Urothelium cell line (cell line): ENCODE data around the gene TBCD.

Source experiments
- DNase-seq: peaks from one replicate; pipeline ENCODE4 v3.0.0; 2011; ENCODE audit warnings: low spot score, mixed read lengths
- FAIRE-seq: peaks from 2 replicates; lab custom pipeline; 2011; peaks lifted over from hg19 to GRCh38; lab: Jason Lieb, UNC

TBCD gene

DNA sequence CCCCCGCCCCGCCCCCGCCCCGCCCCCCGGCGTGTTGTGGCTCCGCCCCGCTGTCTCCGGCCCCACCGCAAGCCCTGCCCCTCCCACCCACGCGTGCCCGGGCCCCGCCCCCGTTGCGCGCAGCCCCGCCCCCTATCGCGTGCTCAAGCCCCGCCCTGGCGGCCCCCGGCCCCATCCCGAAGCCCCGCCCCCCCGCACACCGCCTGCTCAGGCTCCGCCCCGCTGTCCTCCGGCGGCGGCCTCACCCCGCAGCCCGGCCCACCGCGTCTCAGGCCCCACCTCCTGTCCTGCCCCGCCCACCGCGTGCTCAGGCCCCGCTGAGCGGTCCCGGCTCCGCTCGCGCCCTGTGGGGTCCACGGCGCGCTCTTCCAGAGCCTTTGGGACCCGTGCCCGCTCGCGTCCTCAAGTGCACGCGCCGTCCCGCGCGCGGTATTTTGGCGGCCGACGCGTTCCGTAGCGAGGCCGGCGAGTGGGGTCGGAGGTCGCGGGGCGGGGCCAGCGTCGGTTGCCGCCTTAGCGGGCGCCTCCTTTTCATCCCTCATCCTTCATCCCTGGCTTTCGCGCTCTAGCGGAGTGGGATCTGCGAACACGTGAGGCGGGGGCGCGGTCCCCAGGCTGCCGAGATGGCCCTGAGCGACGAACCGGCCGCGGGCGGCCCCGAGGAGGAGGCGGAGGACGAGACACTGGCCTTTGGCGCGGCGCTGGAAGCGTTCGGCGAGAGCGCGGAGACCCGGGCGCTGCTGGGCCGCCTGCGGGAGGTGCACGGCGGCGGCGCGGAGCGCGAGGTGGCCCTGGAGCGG, at the start of gene TBCD:
Gene TBCD (plus strand): TSS at position 495 of the 800 bp plus-strand sequence. CDS start 129 bp downstream, at position 624.
- DNase-seq (peak; percentile 98), FAIRE-seq (peak; percentile 88)

DNA sequence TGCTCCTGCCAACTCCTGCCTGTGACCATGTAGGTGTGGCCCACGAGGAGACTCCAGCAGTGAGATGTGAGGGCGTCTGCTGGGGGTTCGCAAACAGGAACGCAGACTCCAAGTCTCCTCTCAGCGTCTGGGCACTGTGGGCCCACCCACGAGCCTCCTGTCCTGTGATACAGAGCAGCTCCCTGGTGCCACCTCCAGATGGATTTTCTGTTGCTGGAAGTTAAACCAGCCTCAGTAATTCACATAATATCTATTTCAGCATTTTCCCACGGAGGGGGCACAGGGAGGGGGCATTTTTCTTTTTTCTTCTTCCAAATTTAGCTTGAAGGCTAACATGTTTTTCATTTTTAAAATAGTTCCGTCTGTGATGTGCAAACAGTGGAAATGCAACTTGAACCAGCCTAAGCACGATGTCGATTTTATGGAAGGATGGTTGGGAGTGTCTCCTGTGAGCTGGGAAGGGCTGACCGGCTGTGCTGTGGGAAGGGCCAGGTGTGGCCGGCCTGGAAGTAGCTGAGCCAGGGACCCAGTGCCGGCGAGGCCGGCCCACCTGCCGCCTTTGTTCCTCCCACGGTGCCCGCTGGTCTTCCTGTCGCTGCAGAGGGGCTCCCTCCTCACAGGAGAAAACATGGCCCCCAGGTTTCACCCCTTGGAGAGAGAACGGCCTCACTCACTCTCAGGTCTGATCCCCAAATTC, 49.5 kb upstream of the TBCD start:
- DNase-seq = no peak
- FAIRE-seq = no peak

DNA sequence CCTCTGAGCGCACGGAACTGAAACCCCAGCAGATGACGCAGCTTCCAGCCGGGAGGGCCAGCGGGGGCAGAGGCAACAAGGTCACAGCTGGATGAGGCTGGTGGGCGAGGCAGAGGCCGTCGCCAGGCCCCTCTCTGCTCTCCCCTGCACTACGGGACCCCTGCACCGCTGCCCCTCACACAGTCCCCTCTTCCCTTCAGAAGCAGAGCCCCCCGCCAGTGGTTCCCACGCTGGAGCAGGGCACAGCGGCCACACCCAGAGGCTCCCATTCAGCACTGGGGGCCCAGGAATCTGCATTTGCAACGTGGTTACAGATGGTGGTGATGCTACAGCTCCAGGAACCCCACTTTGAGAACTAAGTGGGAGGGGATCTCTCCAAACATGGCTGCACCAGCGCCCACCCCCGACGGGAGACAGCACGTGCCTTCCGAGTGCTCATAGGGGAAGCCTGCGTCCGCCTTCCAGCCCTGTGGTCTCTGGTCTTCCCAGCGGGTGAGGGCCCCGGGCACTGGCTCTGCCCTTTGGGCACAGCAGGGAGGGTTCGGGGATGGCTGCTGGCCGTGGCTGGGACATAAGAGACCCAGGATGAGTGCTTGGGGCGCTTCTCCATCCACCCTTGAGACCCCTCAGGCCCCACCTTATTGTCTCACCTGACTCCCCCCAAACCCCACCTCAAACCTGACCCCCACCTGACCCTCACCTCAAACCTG, 48.7 kb upstream of the TBCD start:
- DNase-seq (no peak), FAIRE-seq (no peak)

DNA sequence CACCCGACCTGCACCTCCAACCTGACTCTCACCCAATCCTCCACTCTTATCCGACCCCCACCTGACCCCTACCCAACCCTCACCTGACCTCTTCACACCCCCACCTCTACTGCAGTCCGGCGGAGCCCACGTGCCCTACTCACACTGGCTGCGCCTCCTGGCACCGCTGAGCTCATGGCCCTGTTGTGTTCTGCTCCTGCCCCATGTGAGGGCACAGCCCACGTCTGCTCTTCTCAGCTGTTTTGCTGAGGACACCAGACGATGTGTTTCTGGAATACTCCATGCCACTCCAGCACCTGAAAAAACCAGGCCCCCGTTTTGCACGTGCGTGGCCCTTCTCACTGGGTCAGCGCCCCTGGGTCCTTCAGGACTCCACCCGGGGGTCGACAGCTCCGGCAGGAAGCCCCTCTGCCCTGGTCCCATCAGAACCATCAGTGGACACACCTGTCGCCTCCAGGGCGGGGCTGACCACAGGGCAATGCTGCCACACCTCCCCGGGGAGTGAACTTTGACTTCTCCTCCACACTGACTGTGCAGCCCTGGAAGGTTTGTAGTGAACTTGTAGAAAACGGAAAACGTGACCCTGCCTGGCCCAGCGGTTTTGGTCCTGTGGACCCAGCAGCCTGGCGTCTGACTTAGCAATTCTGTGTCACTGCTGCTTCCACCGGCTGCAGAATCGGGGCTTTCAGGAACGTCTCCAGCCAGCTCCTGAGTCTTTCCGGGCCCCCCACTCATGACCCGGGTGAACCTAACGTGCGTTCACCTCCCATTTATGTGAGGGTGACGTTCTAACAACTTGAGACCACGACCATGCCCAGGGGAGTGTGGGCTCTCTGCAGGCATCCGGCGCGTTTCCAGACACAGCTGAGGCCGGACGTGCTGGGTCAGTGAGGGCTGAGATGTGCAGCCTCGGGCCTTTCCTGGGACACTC, 47.7 kb upstream of the TBCD start:
- no peak for FAIRE-seq
- DNase-seq = no peak

DNA sequence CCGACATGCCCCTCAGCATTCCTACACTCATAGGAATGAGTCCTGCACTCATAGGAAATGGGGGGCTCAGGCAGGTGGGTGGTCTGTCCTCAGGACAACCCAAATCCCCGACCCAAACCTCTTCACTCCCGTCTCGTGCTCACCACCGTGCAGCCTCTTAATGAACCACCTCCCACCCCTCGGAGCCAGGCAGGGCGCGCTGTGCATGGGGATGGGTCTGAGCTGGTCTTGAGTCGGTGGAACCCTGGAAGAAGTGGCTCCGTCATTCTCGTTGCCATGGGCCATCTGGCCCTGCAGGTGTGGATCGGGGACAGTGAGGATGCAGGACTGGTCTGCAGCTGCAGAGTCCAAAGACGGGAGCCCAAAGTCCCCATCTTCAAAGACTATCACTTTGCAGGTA, 47.0 kb upstream of the TBCD start:
- DNase-seq = no peak
- peak; percentile 27 for FAIRE-seq

DNA sequence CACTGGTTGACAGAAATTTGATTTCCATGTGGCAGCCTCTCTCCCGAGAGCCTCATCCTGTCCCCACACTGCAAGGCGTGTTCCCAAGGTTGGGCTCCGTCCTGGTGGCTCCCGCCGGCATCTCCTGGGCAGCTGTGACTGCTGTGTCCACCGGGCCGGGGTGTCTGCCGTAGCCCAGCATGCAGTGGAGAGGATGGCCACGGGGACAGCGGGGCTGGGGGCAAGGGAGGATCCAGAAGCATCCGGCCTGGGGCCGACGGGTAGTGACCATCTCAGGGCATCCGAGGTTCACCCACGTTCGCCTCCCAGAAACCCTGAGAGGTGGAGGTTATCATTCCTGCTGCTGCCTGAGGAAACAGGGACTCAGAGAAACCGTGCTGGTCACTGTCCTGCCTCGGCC, 46.1 kb upstream of the TBCD start:
- no peak for DNase-seq
- no peak for FAIRE-seq

DNA sequence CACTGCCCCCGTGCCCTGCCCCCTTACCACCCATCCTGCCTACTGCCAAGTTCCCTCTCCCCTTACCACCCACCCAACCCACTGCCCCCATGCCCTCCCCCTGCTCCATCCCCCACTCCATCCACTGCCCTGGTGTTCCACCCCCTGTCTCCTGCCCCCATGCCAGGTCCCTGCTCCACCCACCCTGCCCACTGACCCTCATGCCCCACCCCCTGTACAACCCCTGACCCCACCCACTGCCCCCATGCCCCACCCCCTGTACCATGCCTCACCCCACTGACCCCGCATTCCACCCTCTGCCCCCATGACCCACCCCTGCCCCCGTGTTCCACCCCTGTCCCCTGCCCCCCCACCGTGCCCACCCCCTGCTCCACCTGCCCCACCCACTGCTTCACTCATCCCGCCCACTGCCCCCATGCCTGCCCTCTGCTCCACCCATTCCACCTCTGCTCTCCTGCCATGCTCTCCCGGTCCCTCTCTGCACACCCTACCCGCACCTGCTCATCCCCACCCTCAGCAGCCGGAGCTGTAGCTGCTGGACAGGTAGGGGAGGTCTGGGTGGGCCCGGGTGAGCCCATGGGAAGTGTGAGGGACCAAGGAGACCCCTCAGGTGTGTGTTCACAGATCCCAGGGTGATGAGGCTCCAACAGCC, 42.7 kb upstream of the TBCD start:
- DNase-seq = no peak
- peak; percentile 58 for FAIRE-seq

DNA sequence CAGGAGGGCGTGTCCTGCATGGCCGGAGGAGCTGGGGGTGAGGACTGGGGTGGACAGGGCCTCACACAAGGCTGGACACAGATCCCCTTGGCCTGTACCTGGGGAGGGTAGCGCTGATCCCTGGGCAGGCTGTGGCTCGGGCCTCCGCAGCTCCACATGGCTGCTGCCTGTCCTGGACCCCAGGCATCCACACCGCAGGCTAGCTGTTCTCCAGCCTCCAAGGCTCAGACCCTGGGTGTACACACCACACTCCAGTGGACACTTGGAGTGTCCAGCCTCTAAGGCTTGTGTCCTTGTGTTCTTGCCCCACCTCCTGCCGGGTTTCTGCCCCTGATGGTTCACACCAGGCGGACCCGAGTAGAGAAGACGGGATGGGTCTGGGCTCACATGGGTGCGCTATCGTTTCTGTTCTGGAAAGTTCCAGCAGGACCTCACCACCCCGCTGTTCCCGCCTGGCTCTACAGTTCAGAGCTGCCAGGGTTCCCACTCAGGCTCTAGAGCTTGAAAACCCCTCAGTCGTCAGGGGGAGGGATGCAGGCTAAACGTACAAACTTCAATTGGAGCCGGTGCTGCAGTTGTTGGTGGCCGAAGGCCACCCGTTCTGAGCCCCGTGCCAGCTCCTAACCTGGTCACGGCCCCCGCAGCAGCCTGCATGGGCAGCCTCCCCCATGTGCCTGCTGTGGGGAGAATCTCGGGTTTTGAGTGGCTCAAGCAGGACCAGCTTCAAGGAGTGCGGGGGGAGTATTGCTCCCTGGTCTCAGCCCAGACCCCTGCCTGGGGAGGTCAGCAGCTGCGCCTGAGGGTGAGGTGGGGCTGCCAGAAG, 42.0 kb upstream of the TBCD start:
- no peak for FAIRE-seq
- DNase-seq = no peak

DNA sequence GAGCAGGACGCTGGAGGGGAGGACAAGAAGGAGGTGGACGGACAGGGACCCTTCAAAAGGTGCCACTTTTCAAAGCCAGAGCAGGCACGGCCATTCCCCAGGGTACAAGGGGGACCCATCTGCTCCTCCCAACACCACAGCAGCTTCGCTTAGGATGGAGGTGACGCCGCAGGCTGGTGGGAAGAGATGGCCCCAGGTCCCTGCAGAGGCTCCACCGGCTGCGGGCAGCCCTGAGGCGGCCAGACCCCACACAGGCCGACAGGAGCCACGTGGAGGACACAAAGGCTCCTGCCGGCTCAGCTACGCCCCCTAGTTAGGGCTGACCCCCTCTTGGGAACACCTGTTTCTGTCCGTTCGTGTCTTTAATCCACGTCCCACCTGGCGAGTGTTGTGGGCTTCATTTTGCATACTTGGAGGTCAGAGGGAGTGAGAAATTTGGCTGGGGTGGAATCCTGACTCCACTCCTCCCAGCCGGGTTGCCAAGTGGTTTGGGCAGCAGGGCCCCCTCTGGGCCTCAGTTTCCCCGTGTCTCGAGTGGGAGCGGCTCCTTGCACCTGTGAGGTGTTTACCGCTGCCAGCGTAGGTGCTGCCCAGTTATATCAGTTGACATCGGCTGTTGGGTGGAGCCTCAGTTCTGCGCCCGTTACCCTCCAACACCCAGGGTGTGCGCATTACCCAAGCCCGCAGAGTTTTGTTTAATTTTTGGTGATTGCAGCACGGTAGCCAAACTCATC, 41.2 kb upstream of the TBCD start:
- no peak for FAIRE-seq
- DNase-seq = no peak

DNA sequence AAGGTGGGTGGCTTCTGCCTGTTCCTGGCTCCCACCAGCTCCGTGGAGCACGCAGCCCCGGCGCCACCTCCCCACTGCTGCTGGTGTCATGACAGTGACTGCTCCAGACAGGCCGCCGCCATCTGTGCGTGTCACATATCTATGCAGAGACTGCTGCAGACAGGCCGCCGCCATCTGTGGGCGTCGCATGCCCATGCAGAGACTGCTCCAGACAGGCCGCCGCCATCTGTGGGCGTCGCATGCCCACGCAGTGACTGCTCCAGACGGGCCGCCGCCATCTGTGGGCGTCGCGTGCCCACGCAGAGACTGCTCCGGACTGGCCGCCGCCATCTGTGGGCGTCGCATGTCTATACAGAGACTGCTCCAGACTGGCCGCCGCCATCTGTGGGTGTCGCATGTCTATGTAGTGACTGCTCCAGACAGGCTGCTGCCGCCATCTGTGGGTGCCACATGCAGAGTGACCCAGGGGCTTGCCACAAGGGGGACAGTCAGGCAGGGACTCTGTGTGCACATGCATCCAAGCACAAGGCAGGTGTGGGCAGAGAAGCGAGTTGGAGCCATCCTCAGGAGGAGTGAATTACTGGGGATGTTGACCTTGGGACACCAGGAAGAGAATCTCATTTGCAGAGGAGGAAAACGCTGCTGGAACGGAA, 38.7 kb upstream of the TBCD start:
- peak; percentile 37 for FAIRE-seq
- no peak for DNase-seq

DNA sequence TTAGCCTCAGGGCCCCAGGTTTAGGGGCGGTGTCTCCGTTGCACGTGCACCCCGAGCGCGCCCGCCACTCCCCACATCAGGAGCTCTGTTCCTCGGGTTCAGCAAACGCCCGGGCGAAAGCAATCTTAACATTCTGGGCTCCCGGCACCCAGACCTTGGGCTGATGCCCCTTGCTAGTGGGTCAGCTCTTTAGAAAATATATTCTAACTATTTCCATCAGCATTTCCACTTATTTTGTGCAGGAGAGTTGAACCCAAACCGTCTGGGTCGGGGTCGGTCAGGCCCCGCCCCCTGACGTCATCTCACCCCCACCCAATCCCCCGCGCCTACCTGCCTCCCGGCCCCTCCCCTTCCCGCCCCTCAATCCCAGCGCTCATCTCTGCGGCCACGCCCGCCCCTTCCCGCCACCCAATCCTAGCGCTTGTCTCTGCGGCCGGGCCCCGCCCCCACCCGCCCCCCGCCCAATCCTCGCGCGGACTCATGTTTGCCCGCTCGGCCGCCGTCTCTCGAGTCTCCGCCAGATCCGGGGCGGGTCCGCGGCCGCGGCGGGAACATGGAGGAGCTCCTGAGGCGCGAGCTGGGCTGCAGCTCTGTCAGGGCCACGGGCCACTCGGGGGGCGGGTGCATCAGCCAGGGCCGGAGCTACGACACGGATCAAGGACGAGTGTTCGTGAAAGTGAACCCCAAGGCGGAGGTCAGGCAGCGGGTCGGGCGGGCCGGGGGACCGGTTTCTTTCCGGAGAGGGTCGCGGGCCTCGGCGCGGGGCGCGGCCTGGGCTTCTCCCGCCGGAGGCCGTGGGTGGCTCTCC, 35.5 kb upstream of the TBCD start, which contains the start of gene FN3KRP:
Gene FN3KRP (plus strand): TSS at position 504 of the 808 bp plus-strand sequence. CDS start 50 bp downstream, at position 554.
- DNase-seq (peak; percentile 100), FAIRE-seq (peak; percentile 89)

DNA sequence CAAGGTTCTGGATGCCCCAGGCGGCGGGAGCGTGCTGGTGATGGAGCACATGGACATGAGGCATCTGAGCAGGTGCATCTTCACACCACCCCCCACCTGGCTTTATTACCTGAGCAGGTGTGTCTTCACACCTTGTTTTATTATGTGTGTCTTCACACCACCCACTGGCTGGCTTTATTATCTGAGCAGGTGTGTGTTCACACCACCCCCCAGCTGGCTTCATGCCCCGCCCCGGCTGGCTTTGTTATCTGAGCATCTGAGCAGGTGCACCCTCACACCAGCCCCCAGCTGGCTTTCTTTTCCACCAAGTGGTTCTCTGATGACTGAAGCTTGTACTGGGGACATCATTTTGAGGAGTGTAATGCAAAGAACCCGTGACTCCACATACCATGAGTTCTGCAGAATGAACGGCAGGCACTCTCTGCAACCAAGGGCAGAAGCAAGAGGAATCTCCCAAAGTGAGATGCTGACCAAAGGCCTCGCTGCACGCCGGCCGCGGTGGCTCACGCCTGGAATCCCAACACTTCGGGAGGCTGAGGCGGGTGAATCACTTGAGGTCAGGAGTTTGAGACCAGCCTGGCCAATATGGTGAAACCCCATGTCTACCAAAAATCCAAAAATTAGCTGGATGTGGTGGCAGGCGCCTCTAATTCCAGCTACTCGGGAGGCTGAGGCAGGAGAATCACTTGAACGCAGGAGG, 32.7 kb upstream of the TBCD start:
- no peak for DNase-seq
- FAIRE-seq = no peak

DNA sequence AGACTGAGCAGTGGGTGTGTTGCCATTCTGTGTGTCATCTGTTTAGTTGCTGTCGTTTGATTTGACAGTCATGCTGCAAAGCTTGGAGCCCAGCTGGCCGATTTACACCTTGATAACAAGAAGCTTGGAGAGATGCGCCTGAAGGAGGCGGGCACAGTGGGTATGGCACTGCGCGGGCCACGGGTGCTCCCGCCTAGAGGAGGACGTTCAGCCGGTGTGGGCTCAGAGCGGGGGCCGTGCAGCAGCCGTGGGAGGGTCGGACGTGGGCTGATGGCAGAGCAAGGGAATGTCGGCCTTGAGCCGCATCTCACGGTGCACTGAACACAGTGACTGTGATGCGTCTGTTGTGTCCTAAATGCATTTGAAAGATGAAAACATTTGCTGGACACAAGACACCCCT, 31.7 kb upstream of the TBCD start:
- DNase-seq (no peak), FAIRE-seq (no peak)

DNA sequence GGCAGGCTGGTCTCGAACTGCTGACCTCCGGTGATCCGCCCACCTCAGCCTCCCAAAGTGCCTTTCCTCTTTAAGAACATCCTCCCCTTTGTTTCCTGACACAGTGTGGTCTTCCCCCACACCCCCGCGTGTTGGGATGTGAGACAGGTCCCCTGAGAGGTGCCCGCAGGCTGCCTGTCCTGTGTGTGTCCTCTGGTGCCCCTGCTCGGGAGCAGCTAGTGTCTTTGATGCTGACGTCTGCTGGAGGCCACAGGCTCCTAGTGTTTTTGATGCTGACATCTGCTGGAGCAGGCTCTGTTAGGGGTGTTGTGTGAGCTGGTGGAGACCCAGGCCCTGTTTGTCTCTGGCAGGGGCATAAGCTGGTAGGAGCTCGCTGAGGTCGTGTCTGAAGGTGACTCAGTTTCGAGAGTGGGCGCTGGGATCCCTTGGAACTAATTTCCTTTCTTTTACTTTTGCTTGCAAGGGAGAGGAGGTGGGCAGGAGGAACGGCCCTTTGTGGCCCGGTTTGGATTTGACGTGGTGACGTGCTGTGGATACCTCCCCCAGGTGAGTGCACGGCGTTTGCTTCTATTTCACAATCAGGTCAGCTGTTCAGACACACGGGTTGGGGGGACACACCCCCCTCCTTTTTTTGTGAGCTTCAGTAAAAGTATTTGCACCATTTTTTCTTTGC, 29.4 kb upstream of the TBCD start:
- no peak for FAIRE-seq
- DNase-seq = no peak

DNA sequence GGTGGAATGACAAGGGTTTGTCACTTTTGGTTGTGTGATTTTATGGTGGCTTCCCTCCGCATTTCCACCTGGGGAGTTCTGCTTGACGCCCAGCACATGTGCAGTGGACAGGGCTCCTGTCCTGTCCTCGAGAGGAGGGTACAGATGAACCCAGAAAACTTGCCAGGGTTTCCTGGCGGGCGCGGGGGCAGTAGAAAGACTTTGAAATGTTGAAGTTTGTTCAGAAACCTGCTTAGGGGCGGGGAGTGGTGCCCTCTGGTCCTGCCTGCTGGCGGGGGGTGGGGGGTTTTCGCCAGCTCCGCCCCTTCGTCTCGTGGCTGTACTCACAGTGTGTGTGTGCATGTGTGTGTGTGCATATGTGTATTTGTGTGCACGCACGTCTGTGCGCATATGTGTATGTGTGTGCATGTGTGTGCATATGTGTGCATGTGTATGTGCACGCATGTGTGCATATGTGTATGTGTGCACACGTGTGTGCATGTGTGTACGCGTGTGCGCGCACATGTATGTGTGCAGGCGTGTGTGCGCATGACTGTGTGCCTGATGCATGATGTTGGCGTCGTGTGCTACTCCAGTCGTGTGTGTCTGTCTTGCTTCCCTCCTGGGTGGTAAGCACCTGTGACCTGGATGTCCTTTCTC, 28.6 kb upstream of the TBCD start:
- DNase-seq = no peak
- peak; percentile 99 for FAIRE-seq
